NCI-H2227 (cell line): ENCODE measurements around the gene ZNF750.

Experiments
- DNase-seq: peaks from one replicate; lab custom pipeline; 2025; ENCODE audit not compliant: unreplicated experiment; lab: John Stamatoyannopoulos, UW

Gene ZNF750

GRCh38 chr17:82839617-82840292 lies at the start of gene ZNF750:
Gene ZNF750, minus strand, starts transcription at chr17:82840022. Its CDS starts 7,568 bp downstream, at chr17:82832454.
- DNase-seq, result no peak

GRCh38 chr17:82888583-82889495 lies 49.0 kb upstream of the ZNF750 start:
- DNase-seq, result no peak

- no peak for DNase-seq
Measured at GRCh38 chr17:82887255-82888164, 47.7 kb upstream of the ZNF750 start.

GRCh38 chr17:82884970-82885353 lies 45.1 kb upstream of the ZNF750 start:
- no peak for DNase-seq

- no peak for DNase-seq
Measured at GRCh38 chr17:82884341-82884969, 44.6 kb upstream of the ZNF750 start.

GRCh38 chr17:82883419-82884031 lies 43.7 kb upstream of the ZNF750 start:
- DNase-seq, result no peak

- no peak for DNase-seq
Measured at GRCh38 chr17:82882715-82883418, 43.0 kb upstream of the ZNF750 start.

GRCh38 chr17:82881900-82882714 lies 42.3 kb upstream of the ZNF750 start:
- no peak for DNase-seq

GRCh38 chr17:82881324-82881823 lies 41.6 kb upstream of the ZNF750 start:
- DNase-seq, result no peak

- no peak for DNase-seq
Measured at GRCh38 chr17:82880620-82881323, 41.0 kb upstream of the ZNF750 start.

GRCh38 chr17:82879241-82879640 lies 39.4 kb upstream of the ZNF750 start:
- DNase-seq, result no peak

GRCh38 chr17:82878527-82878926 lies 38.7 kb upstream of the ZNF750 start:
- no peak for DNase-seq

- DNase-seq, result peak; percentile 66
Measured at GRCh38 chr17:82876602-82877379, 37.0 kb upstream of the ZNF750 start.

GRCh38 chr17:82876149-82876548 lies 36.3 kb upstream of the ZNF750 start:
- DNase-seq, result no peak

- peak; percentile 76 for DNase-seq
Measured at GRCh38 chr17:82875407-82875856, 35.6 kb upstream of the ZNF750 start.

- no peak for DNase-seq
Measured at GRCh38 chr17:82874011-82874835, 34.4 kb upstream of the ZNF750 start.
